Measurements from ENCODE around the gene ABR. TPM values are rescaled to one million over a fixed set of nuclear protein-coding genes. Genes with fewer than 3 reads are reported as not detected.

Gene ABR
- total and polyA plus RNA-seq, 4 donors = 2.7 to 12.9 (median 6.8) TPM

- no peak for TF ChIP-seq TAF1 (conservative IDR thresholded peaks at IDR 0.05)
- no peak for TF ChIP-seq HNF4A (conservative IDR thresholded peaks at IDR 0.05)
- peak; percentile 87 for TF ChIP-seq CTCF (IDR thresholded peaks at IDR 0.05; ENCODE audit: low read depth, low read length, missing input control)
- TF ChIP-seq FOXA2 (IDR thresholded peaks at IDR 0.05) = no peak
- peak in 1 of 2 donors; percentile 12 for TF ChIP-seq RXRA (IDR thresholded peaks at IDR 0.05)
- TF ChIP-seq FOXA1 (IDR thresholded peaks at IDR 0.05) = no peak
These were observed 199.1 kb downstream of the ABR start (continued) for GRCh38 chr17:980406-981291.

DNA sequence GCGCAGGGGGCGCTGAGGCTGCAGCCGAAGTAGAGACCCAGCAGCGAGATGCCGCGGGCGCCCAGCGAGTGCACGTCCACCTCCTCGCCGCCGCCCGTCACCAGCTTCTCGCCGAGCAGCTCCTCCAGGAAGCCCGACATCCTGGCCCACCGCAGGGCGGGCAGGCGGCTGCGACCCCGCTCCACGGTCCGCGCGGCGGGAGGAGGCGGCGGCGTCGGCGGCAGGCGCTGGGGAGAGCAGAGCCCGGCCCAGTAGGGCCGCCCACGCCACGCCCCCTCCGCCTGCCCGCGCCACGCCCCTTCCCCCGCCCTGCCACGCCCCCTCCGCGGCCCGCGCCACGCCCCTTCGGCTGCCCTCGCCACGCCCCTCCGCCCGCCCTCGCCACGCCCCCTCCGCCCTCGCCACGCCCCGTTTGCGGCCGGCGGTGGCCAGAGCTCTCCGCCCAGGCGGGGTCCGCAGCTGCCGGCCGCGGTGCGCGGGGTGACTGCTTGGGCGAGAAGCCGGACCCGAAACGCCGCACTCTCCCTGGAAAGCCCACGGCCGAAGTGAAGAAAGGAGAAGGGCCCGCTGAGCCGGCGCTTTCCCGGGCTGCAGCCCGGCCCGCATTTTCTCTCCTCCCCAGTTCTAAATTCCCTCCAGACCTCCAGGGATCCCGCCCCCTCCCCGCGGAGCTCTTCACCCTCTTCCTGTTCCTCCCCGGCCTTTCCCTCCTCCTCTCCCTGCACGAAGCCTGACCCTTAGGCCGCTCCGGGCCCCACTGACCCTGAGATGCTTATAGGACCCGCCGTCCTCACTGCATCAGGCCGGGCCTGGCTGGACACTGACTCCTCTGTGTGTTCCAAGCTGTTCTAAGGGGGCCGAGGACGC is 200.0 kb downstream of the ABR start, which contains the start of gene NXN:
NXN (minus strand) TSS at position 238 of the 867 bp plus-strand sequence.
- no peak for TF ChIP-seq FOXA2 (IDR thresholded peaks at IDR 0.05)
- TF ChIP-seq RAD21 (IDR thresholded peaks at IDR 0.05) = peak in 1 of 2 donors; percentile 15
- peak; percentile 98 for DNase-seq (ENCODE audit: low spot score)
- Histone ChIP-seq H3K36me3 (ENCODE audit: control insufficient read depth in 4 of 4, insufficient read depth in 3 of 4, low read depth in 1 of 4, low read length in 3 of 4) (peaks cover 0 to under 1% (median 0%) of the 10 kb centered on the region in 4 donors), H3K9me3 (ENCODE audit: control insufficient read depth in 4 of 4, low read length in 3 of 4) (no peaks in the 10 kb centered on the region), H3K4me1 (ENCODE audit: control insufficient read depth in 4 of 4, insufficient read depth in 4 of 4, low read length in 3 of 4) (peaks cover 0 to 23% (median 15%) of the 10 kb centered on the region in 4 donors), H3K27me3 (ENCODE audit: control insufficient read depth in 4 of 4, insufficient read depth in 4 of 4, low read length in 3 of 4) (no peaks in the 10 kb centered on the region), H3K27ac (ENCODE audit: low read depth in 1 of 2, low read length in 2 of 2) (peak within 1 kb of the TSS; percentile 62 to 66), H3K9ac (ENCODE audit: low read depth in 1 of 2, low read length in 2 of 2) (peak within 1 kb of the TSS; percentile 27 to 36), H3K4me3 (ENCODE audit: low read depth in 1 of 3, low read length in 3 of 3) (peak within 1 kb of the TSS; percentile 26 to 79 (median 55))
- 2% methylated on average over 91 of the region's 94 CpGs for WGBS

DNA sequence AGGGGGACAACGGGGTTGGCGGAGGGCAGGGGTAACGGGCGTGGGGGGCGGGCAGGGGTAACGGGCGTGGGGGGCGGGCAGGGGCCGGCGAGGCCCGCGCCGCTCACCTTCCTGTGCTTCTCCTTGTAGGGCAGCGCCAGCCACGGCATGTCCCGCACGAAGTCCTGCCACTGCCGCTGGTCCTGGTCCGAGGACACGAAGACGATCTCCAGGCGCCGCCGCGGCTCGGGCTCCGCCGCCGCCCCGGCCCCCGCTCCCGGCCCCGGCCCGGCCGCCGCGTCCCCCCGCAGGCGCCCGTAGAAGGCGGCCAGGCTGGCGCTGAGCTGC is 200.6 kb downstream of the ABR start:
- Histone ChIP-seq H3K9ac (ENCODE audit: low read depth in 1 of 2, low read length in 2 of 2) (no peak overlapping the region), H3K36me3 (ENCODE audit: control insufficient read depth in 4 of 4, insufficient read depth in 3 of 4, low read depth in 1 of 4, low read length in 3 of 4) (peaks cover 0 to 2% (median 0%) of the 10 kb centered on the region in 4 donors), H3K27me3 (ENCODE audit: control insufficient read depth in 4 of 4, insufficient read depth in 4 of 4, low read length in 3 of 4) (no peaks in the 10 kb centered on the region), H3K9me3 (ENCODE audit: control insufficient read depth in 4 of 4, low read length in 3 of 4) (no peaks in the 10 kb centered on the region), H3K4me3 (ENCODE audit: low read depth in 1 of 3, low read length in 3 of 3) (peak overlapping the region; percentile 26 to 79 (median 37)), H3K27ac (ENCODE audit: low read depth in 1 of 2, low read length in 2 of 2) (no peak overlapping the region), H3K4me1 (ENCODE audit: control insufficient read depth in 4 of 4, insufficient read depth in 4 of 4, low read length in 3 of 4) (peaks cover 0 to 23% (median 15%) of the 10 kb centered on the region in 4 donors)
- no peak for TF ChIP-seq SP1 (IDR thresholded peaks at IDR 0.05)
- TF ChIP-seq, protein P1, sequence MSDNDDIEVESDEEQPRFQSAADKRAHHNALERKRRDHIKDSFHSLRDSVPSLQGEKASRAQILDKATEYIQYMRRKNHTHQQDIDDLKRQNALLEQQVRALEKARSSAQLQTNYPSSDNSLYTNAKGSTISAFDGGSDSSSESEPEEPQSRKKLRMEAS (IDR thresholded peaks at IDR 0.05) = no peak
- no peak for TF ChIP-seq FOXA1 (IDR thresholded peaks at IDR 0.05)
- TF ChIP-seq GABPA (IDR thresholded peaks at IDR 0.05 in 1 of 2, conservative IDR thresholded peaks at IDR 0.05 in 1 of 2) = no peak
- TF ChIP-seq EGR1 (IDR thresholded peaks at IDR 0.05; ENCODE audit: low read depth in 2 of 2) = no peak
- TF ChIP-seq CTCF (IDR thresholded peaks at IDR 0.05; ENCODE audit: low read depth, low read length, missing input control) = no peak
- no peak for TF ChIP-seq JUND (IDR thresholded peaks at IDR 0.05)
- TF ChIP-seq NR2F2 (IDR thresholded peaks at IDR 0.05) = no peak
- no peak for TF ChIP-seq ATF3 (IDR thresholded peaks at IDR 0.05)
- TF ChIP-seq REST (IDR thresholded peaks at IDR 0.05) = no peak
- no peak for TF ChIP-seq YY1 (IDR thresholded peaks at IDR 0.05)
- DNase-seq (ENCODE audit: low spot score) = no peak
- 1% methylated on average over 42 of the region's 42 CpGs for WGBS

Measured in liver (tissue), 9 donors.